OCI-LY3 (cell line): ENCODE results near the gene ETHE1.

Source experiments
- H2AFZ ChIP-seq: fragments of 200-600, 300-600 bp; shearing (Covaris generic); 2 replicates; pipeline ENCODE4 v1.6.0; 2014; ENCODE audit warnings: antibody characterized with exemption, low read depth, low read length
- H3K27ac ChIP-seq: fragments of 200-600, 300-600 bp; sonication (generic); 2 replicates; pipeline ENCODE4 v1.5.1; 2014; ENCODE audit warnings: mild to moderate bottlenecking, low read length, moderate library complexity, mixed read lengths
- H3K27me3 ChIP-seq: fragments of 200-600, 300-600 bp; sonication (generic); 2 replicates; pipeline ENCODE4 v1.6.1; 2014; ENCODE audit warnings: low read depth, low read length, mixed read lengths
- H3K36me3 ChIP-seq: fragments of 200-600, 300-600 bp; sonication (generic); replicated peaks from 2 replicates; pipeline ENCODE3; 2014; ENCODE audit warnings: low read depth, low read length, mixed read lengths
- H3K4me1 ChIP-seq: fragments of 300-600, 200-600 bp; sonication (generic); 2 replicates; pipeline ENCODE4 v1.6.1; 2014; ENCODE audit warnings: low read length, mixed read lengths
- H3K4me2 ChIP-seq: fragments of 200-600, 300-600 bp; sonication (generic); 2 replicates; pipeline ENCODE4 v1.6.1; 2014; ENCODE audit warnings: low read length, mixed read lengths
- H3K4me3 ChIP-seq: fragments of 300-600, 200-600 bp; sonication (generic); 2 replicates; pipeline ENCODE4 v1.5.1; 2014; ENCODE audit warnings: antibody characterized with exemption, mild to moderate bottlenecking, low read length, moderate library complexity
- H3K79me2 ChIP-seq: fragments of 300-600, 200-600 bp; shearing (Covaris generic); 2 replicates; pipeline ENCODE4 v1.6.1; 2014; ENCODE audit warnings: mild to moderate bottlenecking, low read length, mixed read lengths
- H3K9ac ChIP-seq: fragments of 300-600, 200-600 bp; shearing (Covaris generic); 2 replicates; pipeline ENCODE4 v1.6.0; 2014; ENCODE audit warnings: mild to moderate bottlenecking, low read length, moderate library complexity
- H3K9me3 ChIP-seq: fragments of 200-600, 300-600 bp; shearing (Covaris generic); 2 replicates; pipeline ENCODE4 v1.6.1; 2014; ENCODE audit warnings: low read length, mixed read lengths; ENCODE audit not compliant: insufficient read depth
- H4K20me1 ChIP-seq: fragments of 200-600, 300-600 bp; sonication (generic); 2 replicates; pipeline ENCODE4 v1.6.1; 2016; ENCODE audit warnings: low read length, mixed read lengths; ENCODE audit not compliant: insufficient read depth
- CTCF ChIP-seq: fragments of 200-600, 300-600 bp; sonication (generic); IDR thresholded peaks from 2 replicates; pipeline ENCODE4 v1.5.1; 2014; ENCODE audit warnings: antibody characterized with exemption, low read length, low read depth
- EZH2phosphoT487 ChIP-seq: fragments of 200-600 bp; shearing (Covaris generic); IDR thresholded peaks from 2 replicates; pipeline ENCODE4 v1.6.1; 2018; ENCODE audit warnings: antibody characterized with exemption, mixed run types, low read depth

The ETHE1 gene

GRCh38 chr19:43534816-43535761 is 8.1 kb upstream of the ETHE1 start:
- peaks cover 19% of the 10 kb centered on the region for H3K36me3 ChIP-seq
- H3K4me1 ChIP-seq = peaks cover 6% of the 10 kb centered on the region; the same call in 1 of the 2 replicates
- H3K9me3 ChIP-seq = no peaks in the 10 kb centered on the region
- no peak overlapping the region for H3K4me3 ChIP-seq
- H3K27ac ChIP-seq = no peak overlapping the region
- no peak overlapping the region for H3K9ac ChIP-seq
- H3K79me2 ChIP-seq = no peaks in the 10 kb centered on the region
- H2AFZ ChIP-seq = no peak overlapping the region
- peaks cover 5% of the 10 kb centered on the region; the same call in 1 of the 2 replicates for H4K20me1 ChIP-seq
- H3K4me2 ChIP-seq = no peak overlapping the region
- TF ChIP-seq CTCF = peak; percentile 51
- no peak for TF ChIP-seq EZH2phosphoT487
- H3K27me3 ChIP-seq = no peaks in the 10 kb centered on the region

- H3K9ac ChIP-seq = no peak overlapping the region
- no peak overlapping the region; the same call in 1 of the 2 replicates for H3K27ac ChIP-seq
- no peak for TF ChIP-seq EZH2phosphoT487
- no peak for TF ChIP-seq CTCF
- no peak overlapping the region for H2AFZ ChIP-seq
- no peaks in the 10 kb centered on the region for H3K79me2 ChIP-seq
- peaks cover 18% of the 10 kb centered on the region for H3K36me3 ChIP-seq
- peaks cover 6% of the 10 kb centered on the region; the same call in 1 of the 2 replicates for H3K4me1 ChIP-seq
- no peaks in the 10 kb centered on the region for H3K27me3 ChIP-seq
- peak overlapping the region; percentile 86 for H3K4me3 ChIP-seq
- peak overlapping the region; percentile 89 for H3K4me2 ChIP-seq
- no peaks in the 10 kb centered on the region for H3K9me3 ChIP-seq
- peaks cover 5% of the 10 kb centered on the region; the same call in 1 of the 2 replicates for H4K20me1 ChIP-seq
These were observed 7.4 kb upstream of the ETHE1 start for GRCh38 chr19:43534305-43534815.

GRCh38 chr19:43533546-43534304 is 6.7 kb upstream of the ETHE1 start:
- H3K27me3 ChIP-seq = no peaks in the 10 kb centered on the region
- H3K9ac ChIP-seq = peak overlapping the region; percentile 83
- H3K36me3 ChIP-seq = peaks cover 12% of the 10 kb centered on the region
- H4K20me1 ChIP-seq = peaks cover 5% of the 10 kb centered on the region; the same call in 1 of the 2 replicates
- no peaks in the 10 kb centered on the region for H3K9me3 ChIP-seq
- H3K4me3 ChIP-seq = peak overlapping the region; percentile 86
- no peak for TF ChIP-seq CTCF
- TF ChIP-seq EZH2phosphoT487 = no peak
- no peaks in the 10 kb centered on the region for H3K79me2 ChIP-seq
- H3K4me1 ChIP-seq = peaks cover 6% of the 10 kb centered on the region; the same call in 1 of the 2 replicates
- peak overlapping the region; percentile 80 for H3K27ac ChIP-seq
- H2AFZ ChIP-seq = peak overlapping the region; percentile 92
- H3K4me2 ChIP-seq = peak overlapping the region; percentile 89
